Endothelial cell (in vitro differentiated cells): ENCODE results near the gene SULT2B1. TPM values are rescaled to one million over a fixed set of nuclear protein-coding genes. Genes with fewer than 3 reads are reported as not detected.

Experiments used
- DNase-seq: peaks from one replicate; pipeline ENCODE4 v3.0.0; 2021; ENCODE audit warnings: low spot score
- H3K27ac Mint-ChIP-seq: one replicate; pipeline ENCODE4 v1.8.0; 2021; ENCODE audit warnings: mixed read lengths, inconsistent platforms; ENCODE audit not compliant: unreplicated experiment
- H3K27me3 Mint-ChIP-seq: one replicate; pipeline ENCODE4 v1.8.0; 2021; ENCODE audit warnings: mild to moderate bottlenecking, moderate library complexity, mixed read lengths, inconsistent platforms; ENCODE audit not compliant: unreplicated experiment
- H3K36me3 Mint-ChIP-seq: one replicate; pipeline ENCODE4 v1.8.0; 2021; ENCODE audit warnings: mild to moderate bottlenecking, low read depth, mixed read lengths, inconsistent platforms; ENCODE audit not compliant: unreplicated experiment
- H3K4me1 Mint-ChIP-seq: one replicate; pipeline ENCODE4 v1.8.0; 2021; ENCODE audit warnings: mild to moderate bottlenecking, mixed read lengths, inconsistent platforms; ENCODE audit not compliant: unreplicated experiment
- H3K4me3 Mint-ChIP-seq: one replicate; pipeline ENCODE4 v1.8.0; 2021; ENCODE audit warnings: mild to moderate bottlenecking, mixed read lengths, inconsistent platforms; ENCODE audit not compliant: unreplicated experiment
- H3K9me3 Mint-ChIP-seq: one replicate; pipeline ENCODE4 v1.8.0; 2021; ENCODE audit warnings: mixed read lengths, inconsistent platforms; ENCODE audit not compliant: unreplicated experiment
- CTCF ChIP-seq: fragments of 200-600 bp; sonication (generic); IDR thresholded peaks from one replicate; pipeline ENCODE4 v1.5.0; 2021; ENCODE audit warnings: antibody characterized with exemption; ENCODE audit not compliant: unreplicated experiment
- total RNA-seq: library from RNA; stranded (reverse); fragmentation: NEBNext Ultra II Directional; extraction: Animal tissue kit (Norgen Biotek cat#: 25700); gene quantifications from one replicate; pipeline ENCODE4 v1.2.1, GENCODE V29; 2021; ENCODE audit not compliant: unreplicated experiment

The SULT2B1 gene
- total RNA-seq, 1 donor from 2014 or later: 0.62 TPM

DNA sequence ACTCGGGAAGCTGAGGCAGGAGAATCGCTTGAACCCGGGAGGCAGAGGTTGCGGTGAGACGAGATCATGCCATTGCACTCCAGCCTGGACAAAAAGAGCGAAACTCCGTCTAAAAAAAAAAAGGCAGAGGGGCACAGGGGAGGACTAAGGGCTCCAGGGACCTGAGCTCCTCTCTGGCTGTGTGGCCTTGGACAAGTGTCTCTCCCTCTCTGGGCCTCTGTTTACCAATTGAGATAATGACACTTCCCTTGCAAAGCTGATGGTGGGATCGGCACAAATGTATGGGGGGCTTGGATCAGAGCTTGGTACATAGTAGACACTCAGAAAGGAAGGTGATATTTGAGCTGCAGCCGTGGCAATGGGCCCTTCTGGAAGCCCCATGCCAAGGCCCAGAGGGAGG is 43.2 kb downstream of the SULT2B1 start:
- H3K4me1 Mint-ChIP-seq: no peaks in the 10 kb centered on the region
- H3K27me3 Mint-ChIP-seq: peaks cover 9% of the 10 kb centered on the region
- H3K36me3 Mint-ChIP-seq: no peaks in the 10 kb centered on the region
- no peak overlapping the region for H3K27ac Mint-ChIP-seq
- H3K4me3 Mint-ChIP-seq: peak overlapping the region; percentile 31
- no peak for TF ChIP-seq CTCF
- DNase-seq: no peak
- H3K9me3 Mint-ChIP-seq: no peaks in the 10 kb centered on the region

DNA sequence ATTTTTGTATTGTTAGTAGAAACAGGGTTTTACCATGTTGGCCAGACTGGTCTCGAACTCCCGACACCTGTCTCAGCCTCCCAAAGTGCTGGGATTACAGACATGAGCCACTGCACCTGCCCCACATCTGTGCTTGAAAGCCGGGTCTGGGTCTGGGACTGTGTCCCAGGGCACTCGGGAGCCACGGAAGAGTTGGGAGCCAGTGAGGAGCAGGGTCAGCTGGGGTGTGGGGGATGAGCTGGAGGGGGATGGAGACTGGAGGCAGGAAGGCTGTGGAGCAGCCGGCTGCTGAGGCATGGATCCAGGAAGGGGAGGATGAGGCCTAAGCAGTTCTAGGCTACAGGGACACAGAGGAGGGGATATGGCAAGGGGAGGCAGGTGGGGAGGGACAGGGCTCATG is 43.9 kb downstream of the SULT2B1 start:
- Mint-ChIP-seq H3K4me1 (no peaks in the 10 kb centered on the region), H3K9me3 (no peaks in the 10 kb centered on the region), H3K36me3 (no peaks in the 10 kb centered on the region), H3K27ac (no peak overlapping the region), H3K27me3 (peaks cover 9% of the 10 kb centered on the region), H3K4me3 (no peak overlapping the region)
- no peak for DNase-seq
- no peak for TF ChIP-seq CTCF

DNA sequence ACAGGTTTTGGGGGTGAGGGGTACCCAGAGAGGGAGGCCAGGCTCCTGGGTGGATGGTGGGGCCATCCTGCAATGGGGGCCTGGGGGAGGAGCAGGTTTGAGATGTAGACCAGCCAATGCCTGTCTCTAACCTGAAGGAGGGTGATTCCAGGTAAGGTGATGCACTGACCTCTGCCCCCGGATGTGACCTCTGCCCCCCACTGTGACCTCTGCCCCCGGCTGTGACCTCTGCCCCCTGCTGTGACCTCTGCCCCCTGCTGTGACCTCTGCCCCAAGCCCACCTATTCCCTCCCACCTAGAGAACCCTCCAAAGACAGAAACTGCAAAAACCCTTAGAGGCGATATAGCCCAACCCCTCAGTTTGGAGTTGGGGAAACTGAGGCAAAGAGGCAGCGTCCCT is 44.3 kb downstream of the SULT2B1 start:
- no peak for TF ChIP-seq CTCF

DNA sequence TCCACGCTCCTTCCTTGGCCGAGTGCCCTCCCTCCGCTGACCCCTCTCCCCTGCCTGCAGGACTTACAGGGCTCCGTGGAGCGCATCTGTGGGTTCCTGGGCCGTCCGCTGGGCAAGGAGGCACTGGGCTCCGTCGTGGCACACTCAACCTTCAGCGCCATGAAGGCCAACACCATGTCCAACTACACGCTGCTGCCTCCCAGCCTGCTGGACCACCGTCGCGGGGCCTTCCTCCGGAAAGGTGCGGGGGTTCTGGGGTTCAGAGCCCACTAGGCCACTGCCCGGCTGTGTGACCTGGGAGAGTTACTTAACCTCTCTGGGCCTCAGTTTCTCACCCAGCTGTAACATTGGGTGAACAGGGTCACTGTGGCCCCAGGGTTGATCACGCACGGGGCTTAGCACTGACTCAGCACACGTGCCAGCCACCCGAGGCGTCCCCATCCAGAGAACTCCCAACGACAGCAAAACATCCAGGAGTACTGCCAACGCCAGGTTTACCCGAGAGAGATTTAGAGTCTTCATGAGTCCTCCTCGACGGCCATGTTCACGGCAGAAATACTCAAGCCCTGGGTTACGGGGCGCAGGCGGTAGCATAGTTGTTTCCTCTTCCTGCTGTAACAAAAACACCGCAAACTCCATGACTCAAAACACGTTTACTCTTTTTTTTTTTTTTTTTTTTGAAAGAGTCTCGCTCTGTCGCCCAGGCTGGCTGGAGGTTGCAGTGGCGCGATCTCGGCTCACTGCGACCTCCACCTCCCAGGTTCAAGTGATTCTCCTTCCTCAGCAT is 44.9 kb downstream of the SULT2B1 start:
- Mint-ChIP-seq H3K27me3 (peaks cover 7% of the 10 kb centered on the region), H3K27ac (no peak overlapping the region), H3K36me3 (no peaks in the 10 kb centered on the region), H3K4me3 (no peak overlapping the region), H3K9me3 (no peaks in the 10 kb centered on the region), H3K4me1 (no peaks in the 10 kb centered on the region)
- TF ChIP-seq CTCF: no peak
- DNase-seq: no peak

More for the DNA sequence above, 44.3 kb downstream of the SULT2B1 start:
- Mint-ChIP-seq H3K27me3 (peaks cover 9% of the 10 kb centered on the region), H3K36me3 (no peaks in the 10 kb centered on the region), H3K27ac (no peak overlapping the region), H3K4me1 (no peaks in the 10 kb centered on the region), H3K4me3 (no peak overlapping the region), H3K9me3 (no peaks in the 10 kb centered on the region)
- no peak for DNase-seq

DNA sequence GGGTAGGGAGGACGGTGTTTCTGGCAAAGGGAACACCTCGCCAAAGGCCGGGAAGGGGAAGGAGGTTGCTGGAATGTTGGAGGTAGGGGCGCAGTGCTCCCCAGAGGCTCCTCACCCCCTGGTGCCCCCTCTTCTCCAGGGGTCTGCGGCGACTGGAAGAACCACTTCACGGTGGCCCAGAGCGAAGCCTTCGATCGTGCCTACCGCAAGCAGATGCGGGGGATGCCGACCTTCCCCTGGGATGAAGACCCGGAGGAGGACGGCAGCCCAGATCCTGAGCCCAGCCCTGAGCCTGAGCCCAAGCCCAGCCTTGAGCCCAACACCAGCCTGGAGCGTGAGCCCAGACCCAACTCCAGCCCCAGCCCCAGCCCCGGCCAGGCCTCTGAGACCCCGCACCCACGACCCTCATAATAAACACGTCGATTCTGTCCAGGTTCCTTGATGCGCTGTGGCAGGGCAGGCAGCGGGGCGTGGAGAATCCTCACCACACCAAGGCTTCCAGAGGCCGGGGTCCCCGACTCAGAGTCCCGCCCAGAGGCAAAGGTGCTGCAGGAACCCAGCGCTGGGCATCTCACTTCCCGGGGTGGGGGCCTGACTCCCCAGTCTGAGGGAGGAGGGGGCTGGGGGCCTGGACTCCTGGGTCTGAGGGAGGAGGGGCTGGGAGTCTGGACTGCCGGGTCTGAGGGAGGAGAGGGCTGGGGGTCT is 47.2 kb downstream of the SULT2B1 start:
- no peaks in the 10 kb centered on the region for H3K9me3 Mint-ChIP-seq
- no peaks in the 10 kb centered on the region for H3K36me3 Mint-ChIP-seq
- peaks cover 7% of the 10 kb centered on the region for H3K27me3 Mint-ChIP-seq
- H3K27ac Mint-ChIP-seq: no peak overlapping the region
- DNase-seq: no peak
- no peak for TF ChIP-seq CTCF
- no peaks in the 10 kb centered on the region for H3K4me1 Mint-ChIP-seq
- H3K4me3 Mint-ChIP-seq: no peak overlapping the region
